ENCODE measurements around the gene DNM3. TPM values are rescaled to one million over a fixed set of nuclear protein-coding genes. Genes with fewer than 3 reads are reported as not detected.
A peak's percentile ranks its signal among the peaks of the same experiment; 100 is the strongest.

Gene DNM3
- total RNA-seq, 1 donor from 2014 or later = 4.7 TPM

DNA sequence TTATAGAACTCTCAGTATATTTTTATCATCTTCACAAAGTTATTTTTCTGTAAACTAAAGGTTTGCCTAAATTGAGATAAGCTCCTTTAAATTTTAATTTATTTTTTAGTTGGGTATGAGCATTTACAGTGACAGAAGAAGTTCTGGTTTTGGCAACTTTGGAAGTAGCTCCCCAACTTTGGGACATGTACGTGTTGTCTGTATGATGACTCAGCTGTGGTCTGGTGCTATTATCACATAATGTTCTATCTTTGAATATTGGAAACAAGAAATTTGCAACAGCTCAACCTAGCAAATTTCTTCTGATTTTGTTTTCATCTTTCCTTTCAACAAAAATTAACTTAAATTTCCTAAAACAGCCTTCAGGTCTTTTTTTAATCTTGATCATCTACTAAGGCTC is 532.6 kb downstream of the DNM3 start:
- H3K27ac Mint-ChIP-seq (ENCODE audit: unreplicated experiment) = peak overlapping the region; percentile 6
- H3K27me3 Mint-ChIP-seq (ENCODE audit: low read depth, unreplicated experiment) = no peaks in the 10 kb centered on the region
- no peak overlapping the region for H3K4me2 ChIP-seq (ENCODE audit: low read length)

GRCh38 chr1:172375211-172375631 is 533.9 kb downstream of the DNM3 start:
- H2AFZ ChIP-seq (ENCODE audit: low read depth, low read length) = no peak overlapping the region
- FAIRE-seq (no peak), DNase-seq (ENCODE audit: low read depth) (no peak)
- TF ChIP-seq, protein P1, sequence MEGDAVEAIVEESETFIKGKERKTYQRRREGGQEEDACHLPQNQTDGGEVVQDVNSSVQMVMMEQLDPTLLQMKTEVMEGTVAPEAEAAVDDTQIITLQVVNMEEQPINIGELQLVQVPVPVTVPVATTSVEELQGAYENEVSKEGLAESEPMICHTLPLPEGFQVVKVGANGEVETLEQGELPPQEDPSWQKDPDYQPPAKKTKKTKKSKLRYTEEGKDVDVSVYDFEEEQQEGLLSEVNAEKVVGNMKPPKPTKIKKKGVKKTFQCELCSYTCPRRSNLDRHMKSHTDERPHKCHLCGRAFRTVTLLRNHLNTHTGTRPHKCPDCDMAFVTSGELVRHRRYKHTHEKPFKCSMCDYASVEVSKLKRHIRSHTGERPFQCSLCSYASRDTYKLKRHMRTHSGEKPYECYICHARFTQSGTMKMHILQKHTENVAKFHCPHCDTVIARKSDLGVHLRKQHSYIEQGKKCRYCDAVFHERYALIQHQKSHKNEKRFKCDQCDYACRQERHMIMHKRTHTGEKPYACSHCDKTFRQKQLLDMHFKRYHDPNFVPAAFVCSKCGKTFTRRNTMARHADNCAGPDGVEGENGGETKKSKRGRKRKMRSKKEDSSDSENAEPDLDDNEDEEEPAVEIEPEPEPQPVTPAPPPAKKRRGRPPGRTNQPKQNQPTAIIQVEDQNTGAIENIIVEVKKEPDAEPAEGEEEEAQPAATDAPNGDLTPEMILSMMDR (IDR thresholded peaks at IDR 0.05; ENCODE audit: insufficient read depth, low read depth, low read length) = no peak
- no peak for TF ChIP-seq EZH2 (IDR thresholded peaks at IDR 0.05; ENCODE audit: insufficient read depth, low read length)
- Mint-ChIP-seq H3K36me3 (ENCODE audit: low read depth, unreplicated experiment) (peaks cover 5% of the 10 kb centered on the region), H3K27me3 (ENCODE audit: low read depth, unreplicated experiment) (no peaks in the 10 kb centered on the region), H3K27ac (ENCODE audit: unreplicated experiment) (no peak overlapping the region), H3K9me3 (ENCODE audit: unreplicated experiment) (no peaks in the 10 kb centered on the region), H3K4me3 (ENCODE audit: unreplicated experiment) (no peak overlapping the region), H3K4me1 (ENCODE audit: low read depth, unreplicated experiment) (peaks cover 12% of the 10 kb centered on the region)
- H3K4me1 ChIP-seq (ENCODE audit: insufficient read depth, low read length) = no peaks in the 10 kb centered on the region
- no peaks in the 10 kb centered on the region for H3K27me3 ChIP-seq (ENCODE audit: insufficient read depth, low read length)
- H3K4me2 ChIP-seq (ENCODE audit: low read length) = no peak overlapping the region
- no peak overlapping the region for H3K4me3 ChIP-seq (ENCODE audit: insufficient read depth, low read depth, low read length)
- no peaks in the 10 kb centered on the region for H3K79me2 ChIP-seq (ENCODE audit: insufficient read depth, low read length)
- H3K36me3 ChIP-seq (ENCODE audit: insufficient read depth, low read length) = no peaks in the 10 kb centered on the region
- H3K9ac ChIP-seq (ENCODE audit: low read length) = no peak overlapping the region
- H3K27ac ChIP-seq (ENCODE audit: low read depth, low read length) = no peak overlapping the region
- no peaks in the 10 kb centered on the region for H3K9me3 ChIP-seq (ENCODE audit: insufficient read depth, low read depth, low read length)
- no peaks in the 10 kb centered on the region for H4K20me1 ChIP-seq (ENCODE audit: insufficient read depth, low read length)

More for the DNA sequence above, 532.6 kb downstream of the DNM3 start:
- no peak for FAIRE-seq
- Mint-ChIP-seq H3K36me3 (ENCODE audit: low read depth, unreplicated experiment) (peaks cover 2% of the 10 kb centered on the region), H3K4me1 (ENCODE audit: low read depth, unreplicated experiment) (peaks cover 12% of the 10 kb centered on the region), H3K4me3 (ENCODE audit: unreplicated experiment) (no peak overlapping the region), H3K9me3 (ENCODE audit: unreplicated experiment) (peaks cover 2% of the 10 kb centered on the region)
- H3K4me1 ChIP-seq (ENCODE audit: insufficient read depth, low read length) = no peaks in the 10 kb centered on the region
- no peak overlapping the region for H3K9ac ChIP-seq (ENCODE audit: low read length)
- H2AFZ ChIP-seq (ENCODE audit: low read depth, low read length) = no peak overlapping the region
- no peak overlapping the region for H3K27ac ChIP-seq (ENCODE audit: low read depth, low read length)
- no peaks in the 10 kb centered on the region for H3K79me2 ChIP-seq (ENCODE audit: insufficient read depth, low read length)
- no peaks in the 10 kb centered on the region for H3K9me3 ChIP-seq (ENCODE audit: insufficient read depth, low read depth, low read length)
- DNase-seq (ENCODE audit: low read depth) = peak; percentile 52
- H3K36me3 ChIP-seq (ENCODE audit: insufficient read depth, low read length) = no peaks in the 10 kb centered on the region
- no peak overlapping the region for H3K4me3 ChIP-seq (ENCODE audit: insufficient read depth, low read depth, low read length)
- TF ChIP-seq, protein P1 (IDR thresholded peaks at IDR 0.05; ENCODE audit: insufficient read depth, low read depth, low read length) = no peak
- TF ChIP-seq EZH2 (IDR thresholded peaks at IDR 0.05; ENCODE audit: insufficient read depth, low read length) = no peak
- H4K20me1 ChIP-seq (ENCODE audit: insufficient read depth, low read length) = no peaks in the 10 kb centered on the region
- no peaks in the 10 kb centered on the region for H3K27me3 ChIP-seq (ENCODE audit: insufficient read depth, low read length)

- peaks cover 8% of the 10 kb centered on the region for H3K4me1 ChIP-seq (ENCODE audit: insufficient read depth, low read length)
- Mint-ChIP-seq H3K27me3 (ENCODE audit: low read depth, unreplicated experiment) (no peaks in the 10 kb centered on the region), H3K27ac (ENCODE audit: unreplicated experiment) (no peak overlapping the region), H3K4me3 (ENCODE audit: unreplicated experiment) (no peak overlapping the region), H3K4me1 (ENCODE audit: low read depth, unreplicated experiment) (peaks cover 21% of the 10 kb centered on the region), H3K9me3 (ENCODE audit: unreplicated experiment) (no peaks in the 10 kb centered on the region), H3K36me3 (ENCODE audit: low read depth, unreplicated experiment) (peaks cover 5% of the 10 kb centered on the region)
- no peaks in the 10 kb centered on the region for H3K9me3 ChIP-seq (ENCODE audit: insufficient read depth, low read depth, low read length)
- FAIRE-seq (no peak), DNase-seq (ENCODE audit: low read depth) (no peak)
- no peaks in the 10 kb centered on the region for H3K27me3 ChIP-seq (ENCODE audit: insufficient read depth, low read length)
- no peak overlapping the region for H3K4me2 ChIP-seq (ENCODE audit: low read length)
- H2AFZ ChIP-seq (ENCODE audit: low read depth, low read length) = no peak overlapping the region
- no peak overlapping the region for H3K9ac ChIP-seq (ENCODE audit: low read length)
- H3K79me2 ChIP-seq (ENCODE audit: insufficient read depth, low read length) = no peaks in the 10 kb centered on the region
- no peaks in the 10 kb centered on the region for H3K36me3 ChIP-seq (ENCODE audit: insufficient read depth, low read length)
- no peaks in the 10 kb centered on the region for H4K20me1 ChIP-seq (ENCODE audit: insufficient read depth, low read length)
- TF ChIP-seq EZH2 (IDR thresholded peaks at IDR 0.05; ENCODE audit: insufficient read depth, low read length) = no peak
- TF ChIP-seq, protein P1 (IDR thresholded peaks at IDR 0.05; ENCODE audit: insufficient read depth, low read depth, low read length) = no peak
- H3K4me3 ChIP-seq (ENCODE audit: insufficient read depth, low read depth, low read length) = no peak overlapping the region
- no peak overlapping the region for H3K27ac ChIP-seq (ENCODE audit: low read depth, low read length)
Observed at GRCh38 chr1:172376431-172376830, 535.1 kb downstream of the DNM3 start.
